Measurements from ENCODE around the gene GORASP2. TPM values are rescaled to one million over a fixed set of nuclear protein-coding genes. Genes with fewer than 3 reads are reported as not detected.
"Not testable (repeated sequence)": the region's sequence is repeated elsewhere in the genome, so short reads cannot be mapped to it uniquely, and the experiment has no call there.

GORASP2 gene
- total and polyA plus RNA-seq, 4 donors = 34.9 to 77.1 (median 56.8) TPM

GRCh38 chr2:170917219-170917913 lies 11.7 kb upstream of the GORASP2 start:
- Histone ChIP-seq H3K9me3 (ENCODE audit: control insufficient read depth, low read length) (peaks cover 14% of the 10 kb centered on the region), H3K27ac (ENCODE audit: low read depth in 1 of 2, low read length in 2 of 2) (no peak overlapping the region), H3K36me3 (ENCODE audit: control insufficient read depth in 1 of 2, insufficient read depth in 2 of 2, low read length in 1 of 2) (no peaks in the 10 kb centered on the region), H3K27me3 (ENCODE audit: control insufficient read depth in 1 of 2, insufficient read depth in 2 of 2, low read length in 1 of 2) (no peaks in the 10 kb centered on the region), H3K4me3 (ENCODE audit: low read length in 2 of 2) (no peak overlapping the region), H3K4me1 (ENCODE audit: control insufficient read depth in 1 of 2, insufficient read depth in 2 of 2, low read length in 2 of 2) (no peaks in the 10 kb centered on the region)
- no peak for ATAC-seq (ENCODE audit: low FRiP score)
- WGBS, 2 donors = 94 to 96% methylated on average over 11 of the region's 11 CpGs
- intact Hi-C loops (cut with DNase I) = no loop called here
- no peak for DNase-seq

- DNase-seq (no peak), ATAC-seq (ENCODE audit: low FRiP score) (no peak)
- H3K9me3 ChIP-seq (ENCODE audit: control insufficient read depth, low read length) = peaks cover 14% of the 10 kb centered on the region
- no peaks in the 10 kb centered on the region for H3K4me1 ChIP-seq (ENCODE audit: control insufficient read depth in 1 of 2, insufficient read depth in 2 of 2, low read length in 2 of 2)
- no peaks in the 10 kb centered on the region for H3K36me3 ChIP-seq (ENCODE audit: control insufficient read depth in 1 of 2, insufficient read depth in 2 of 2, low read length in 1 of 2)
- WGBS, 2 donors = 92 to 96% methylated on average over 5 of the region's 5 CpGs
- H3K27ac ChIP-seq (ENCODE audit: low read depth in 1 of 2, low read length in 2 of 2) = no peak overlapping the region
- intact Hi-C loops (cut with DNase I) = no loop called here
- H3K27me3 ChIP-seq (ENCODE audit: control insufficient read depth in 1 of 2, insufficient read depth in 2 of 2, low read length in 1 of 2) = no peaks in the 10 kb centered on the region
- no peak overlapping the region for H3K4me3 ChIP-seq (ENCODE audit: low read length in 2 of 2)
Observed at GRCh38 chr2:170917957-170918356, 11.1 kb upstream of the GORASP2 start.

- not testable (repeated sequence) for H3K27me3 ChIP-seq (ENCODE audit: control insufficient read depth in 1 of 2, insufficient read depth in 2 of 2, low read length in 1 of 2)
Observed at GRCh38 chr2:170921873-170922272, 7.2 kb upstream of the GORASP2 start.

GRCh38 chr2:170922634-170923494 lies 6.2 kb upstream of the GORASP2 start:
- Histone ChIP-seq H3K27me3 (ENCODE audit: control insufficient read depth in 1 of 2, insufficient read depth in 2 of 2, low read length in 1 of 2) (no peaks in the 10 kb centered on the region), H3K9me3 (ENCODE audit: control insufficient read depth, low read length) (peaks cover 2% of the 10 kb centered on the region), H3K27ac (ENCODE audit: low read depth in 1 of 2, low read length in 2 of 2) (no peak overlapping the region), H3K36me3 (ENCODE audit: control insufficient read depth in 1 of 2, insufficient read depth in 2 of 2, low read length in 1 of 2) (no peaks in the 10 kb centered on the region), H3K4me1 (ENCODE audit: control insufficient read depth in 1 of 2, insufficient read depth in 2 of 2, low read length in 2 of 2) (no peaks in the 10 kb centered on the region), H3K4me3 (ENCODE audit: low read length in 2 of 2) (no peak overlapping the region)
- ATAC-seq (ENCODE audit: low FRiP score) (no peak), DNase-seq (no peak)
- intact Hi-C loops (cut with DNase I) = no loop called here
- WGBS, 2 donors = 91 to 92% methylated on average over 8 of the region's 8 CpGs

More at GRCh38 chr2:170921873-170922272, 7.2 kb upstream of the GORASP2 start:
- H3K4me3 ChIP-seq (ENCODE audit: low read length in 2 of 2); intact Hi-C loops (cut with DNase I); ATAC-seq (ENCODE audit: low FRiP score); H3K27ac ChIP-seq (ENCODE audit: low read depth in 1 of 2, low read length in 2 of 2); DNase-seq; H3K9me3 ChIP-seq (ENCODE audit: control insufficient read depth, low read length); H3K36me3 ChIP-seq (ENCODE audit: control insufficient read depth in 1 of 2, insufficient read depth in 2 of 2, low read length in 1 of 2); H3K4me1 ChIP-seq (ENCODE audit: control insufficient read depth in 1 of 2, insufficient read depth in 2 of 2, low read length in 2 of 2): not testable (repeated sequence)
- WGBS, 2 donors = 93 to 96% methylated on average over 2 of the region's 2 CpGs

GRCh38 chr2:170923799-170924198 lies 5.3 kb upstream of the GORASP2 start:
- intact Hi-C loops (cut with DNase I) = no loop called here
- DNase-seq (no peak), ATAC-seq (ENCODE audit: low FRiP score) (no peak)
- H3K9me3 ChIP-seq (ENCODE audit: control insufficient read depth, low read length) = no peaks in the 10 kb centered on the region
- H3K4me3 ChIP-seq (ENCODE audit: low read length in 2 of 2) = no peak overlapping the region
- H3K27ac ChIP-seq (ENCODE audit: low read depth in 1 of 2, low read length in 2 of 2) = no peak overlapping the region
- H3K27me3 ChIP-seq (ENCODE audit: control insufficient read depth in 1 of 2, insufficient read depth in 2 of 2, low read length in 1 of 2) = no peaks in the 10 kb centered on the region
- WGBS, 2 donors = 69 to 82% methylated on average over 1 of the region's 1 CpG
- no peaks in the 10 kb centered on the region for H3K36me3 ChIP-seq (ENCODE audit: control insufficient read depth in 1 of 2, insufficient read depth in 2 of 2, low read length in 1 of 2)
- H3K4me1 ChIP-seq (ENCODE audit: control insufficient read depth in 1 of 2, insufficient read depth in 2 of 2, low read length in 2 of 2) = no peaks in the 10 kb centered on the region

- no peaks in the 10 kb centered on the region for H3K9me3 ChIP-seq (ENCODE audit: control insufficient read depth, low read length)
- H3K27ac ChIP-seq (ENCODE audit: low read depth in 1 of 2, low read length in 2 of 2) = no peak overlapping the region
- H3K27me3 ChIP-seq (ENCODE audit: control insufficient read depth in 1 of 2, insufficient read depth in 2 of 2, low read length in 1 of 2) = no peaks in the 10 kb centered on the region
- ATAC-seq (ENCODE audit: low FRiP score) = no peak
- intact Hi-C loops (cut with DNase I) = loop anchor here in 1 of 2 donors (5.0 kb wide), 1 partner anchor 492 kb away; no protein-coding TSS in a partner anchor
- no peak overlapping the region for H3K4me3 ChIP-seq (ENCODE audit: low read length in 2 of 2)
- H3K36me3 ChIP-seq (ENCODE audit: control insufficient read depth in 1 of 2, insufficient read depth in 2 of 2, low read length in 1 of 2) = no peaks in the 10 kb centered on the region
- no peaks in the 10 kb centered on the region for H3K4me1 ChIP-seq (ENCODE audit: control insufficient read depth in 1 of 2, insufficient read depth in 2 of 2, low read length in 2 of 2)
- DNase-seq = no peak
Observed at GRCh38 chr2:170924969-170925368, 4.1 kb upstream of the GORASP2 start.

GRCh38 chr2:170925923-170926322 lies 3.1 kb upstream of the GORASP2 start:
- H3K4me3 ChIP-seq (ENCODE audit: low read length in 2 of 2) = no peak overlapping the region
- H3K36me3 ChIP-seq (ENCODE audit: control insufficient read depth in 1 of 2, insufficient read depth in 2 of 2, low read length in 1 of 2) = no peaks in the 10 kb centered on the region
- no peak for DNase-seq
- H3K27ac ChIP-seq (ENCODE audit: low read depth in 1 of 2, low read length in 2 of 2) = no peak overlapping the region
- intact Hi-C loops (cut with DNase I) = loop anchor here in 1 of 2 donors (5.0 kb wide), 1 partner anchor 491 kb away; no protein-coding TSS in a partner anchor
- H3K4me1 ChIP-seq (ENCODE audit: control insufficient read depth in 1 of 2, insufficient read depth in 2 of 2, low read length in 2 of 2) = peaks cover 0 to 2% of the 10 kb centered on the region in 2 donors
- WGBS, 2 donors = 70 to 76% methylated on average over 3 of the region's 3 CpGs
- no peaks in the 10 kb centered on the region for H3K27me3 ChIP-seq (ENCODE audit: control insufficient read depth in 1 of 2, insufficient read depth in 2 of 2, low read length in 1 of 2)
- H3K9me3 ChIP-seq (ENCODE audit: control insufficient read depth, low read length) = no peaks in the 10 kb centered on the region
- no peak for ATAC-seq (ENCODE audit: low FRiP score)

- H3K36me3 ChIP-seq (ENCODE audit: control insufficient read depth in 1 of 2, insufficient read depth in 2 of 2, low read length in 1 of 2) = no peaks in the 10 kb centered on the region
- H3K4me3 ChIP-seq (ENCODE audit: low read length in 2 of 2) = no peak overlapping the region
- H3K9me3 ChIP-seq (ENCODE audit: control insufficient read depth, low read length) = no peaks in the 10 kb centered on the region
- ATAC-seq (ENCODE audit: low FRiP score) = no peak
- WGBS, 2 donors = 91 to 96% methylated on average over 4 of the region's 4 CpGs
- intact Hi-C loops (cut with DNase I) = loop anchor here in 1 of 2 donors (5.0 kb wide), 1 partner anchor 490 kb away; no protein-coding TSS in a partner anchor
- no peak for DNase-seq
- no peaks in the 10 kb centered on the region for H3K27me3 ChIP-seq (ENCODE audit: control insufficient read depth in 1 of 2, insufficient read depth in 2 of 2, low read length in 1 of 2)
- H3K27ac ChIP-seq (ENCODE audit: low read depth in 1 of 2, low read length in 2 of 2) = no peak overlapping the region
- peaks cover 0 to 2% of the 10 kb centered on the region in 2 donors for H3K4me1 ChIP-seq (ENCODE audit: control insufficient read depth in 1 of 2, insufficient read depth in 2 of 2, low read length in 2 of 2)
Observed at GRCh38 chr2:170926743-170927297, 2.2 kb upstream of the GORASP2 start.
